Mesenchymal stem cell (in vitro differentiated cells and primary cell): ENCODE results near the gene ATP7B.

Experiments used
- DNase-seq: peaks from one replicate; pipeline ENCODE4 v3.0.0-alpha.2; 2013
- H2AFZ ChIP-seq: one replicate; pipeline ENCODE4 v1.6.1; 2013; ENCODE audit warnings: low read depth, mild to moderate bottlenecking, control low read depth, inconsistent platforms, low read length, moderate library complexity
- H2AK5ac ChIP-seq: 2 replicates; pipeline ENCODE4 v1.6.1; 2013; ENCODE audit warnings: low read length, moderate library complexity, mild to moderate bottlenecking, inconsistent platforms; ENCODE audit not compliant: severe bottlenecking
- H2BK120ac ChIP-seq: one replicate; pipeline ENCODE4 v1.6.1; 2013; ENCODE audit warnings: low read depth, mild to moderate bottlenecking, inconsistent platforms, low read length, moderate library complexity
- H2BK12ac ChIP-seq, 2 experiments: one replicate each; pipeline ENCODE4 v1.6.1; 2013; ENCODE audit warnings: inconsistent platforms in 2 of 2, low read length in 2 of 2, mild to moderate bottlenecking in 2 of 2, moderate library complexity in 2 of 2, control low read depth in 1 of 2
- H2BK15ac ChIP-seq: one replicate; pipeline ENCODE4 v1.6.1; 2013; ENCODE audit warnings: mild to moderate bottlenecking, low read depth, inconsistent platforms; ENCODE audit not compliant: poor library complexity, severe bottlenecking
- H2BK5ac ChIP-seq: 2 replicates; pipeline ENCODE4 v1.6.1; 2013; ENCODE audit warnings: low read depth, mild to moderate bottlenecking, low read length, control low read depth, inconsistent platforms; ENCODE audit not compliant: poor library complexity, severe bottlenecking
- H3K14ac ChIP-seq, 2 experiments: one replicate each; pipeline ENCODE4 v1.6.1; 2013; ENCODE audit warnings: inconsistent platforms in 2 of 2, low read length in 2 of 2, control low read depth in 1 of 2, mild to moderate bottlenecking in 1 of 2, moderate library complexity in 1 of 2
- H3K18ac ChIP-seq, 2 experiments: one replicate each; pipeline ENCODE4 v1.6.1; 2013; ENCODE audit warnings: inconsistent platforms in 2 of 2, low read length in 2 of 2, control low read depth in 1 of 2, low read depth in 1 of 2, mild to moderate bottlenecking in 1 of 2
- H3K23ac ChIP-seq, 2 experiments: one replicate each; pipeline ENCODE4 v1.6.1; 2013; ENCODE audit warnings: inconsistent platforms in 2 of 2, low read length in 2 of 2, mild to moderate bottlenecking in 2 of 2, moderate library complexity in 2 of 2, control low read depth in 1 of 2
- H3K27ac ChIP-seq: 2 replicates; pipeline ENCODE4 v1.5.1; 2013; ENCODE audit warnings: mild to moderate bottlenecking, moderate library complexity, low read length, control low read depth, inconsistent platforms; ENCODE audit not compliant: poor library complexity, severe bottlenecking
- H3K27me3 ChIP-seq, 2 experiments: 2 replicates each; pipeline versions ENCODE4 v1.6.1 to v1.7.0; 2013; ENCODE audit warnings: low read length in 2 of 2, mild to moderate bottlenecking in 2 of 2, moderate library complexity in 2 of 2, control low read depth in 1 of 2, inconsistent platforms in 1 of 2; ENCODE audit not compliant: control insufficient read depth in 1 of 2, insufficient read depth in 1 of 2
- H3K36me3 ChIP-seq, 2 experiments: 2 replicates each; pipeline versions ENCODE4 v1.6.1 to v1.7.0; 2013; ENCODE audit warnings: low read length in 2 of 2, control low read depth in 1 of 2, inconsistent platforms in 1 of 2, low read depth in 1 of 2, mild to moderate bottlenecking in 1 of 2; ENCODE audit not compliant: insufficient read depth in 2 of 2, control insufficient read depth in 1 of 2
- H3K4ac ChIP-seq, 2 experiments: one replicate each; pipeline ENCODE4 v1.6.1; 2013; ENCODE audit warnings: inconsistent platforms in 2 of 2, low read length in 2 of 2, mild to moderate bottlenecking in 2 of 2, moderate library complexity in 2 of 2, control low read depth in 1 of 2, low read depth in 1 of 2
- H3K4me1 ChIP-seq: 2 replicates; pipeline ENCODE4 v1.6.1; 2013; ENCODE audit warnings: low read depth, low read length, control low read depth; ENCODE audit not compliant: control insufficient read depth, insufficient read depth
- H3K4me2 ChIP-seq: 2 replicates; pipeline ENCODE4 v1.6.1; 2013; ENCODE audit warnings: low read length, mild to moderate bottlenecking, inconsistent platforms; ENCODE audit not compliant: poor library complexity, severe bottlenecking
- H3K4me3 ChIP-seq, 2 experiments: 2 replicates each; pipeline versions ENCODE4 v1.5.1 to v1.7.0; 2013; ENCODE audit warnings: low read length in 2 of 2, mild to moderate bottlenecking in 2 of 2, control low read depth in 1 of 2, low read depth in 1 of 2; ENCODE audit not compliant: insufficient read depth in 1 of 2
- H3K79me1 ChIP-seq: replicated peaks from 2 replicates; pipeline ENCODE4 v1.6.1; 2013; ENCODE audit warnings: mild to moderate bottlenecking, control low read depth, low read length, inconsistent platforms; ENCODE audit not compliant: poor library complexity, severe bottlenecking
- H3K9ac ChIP-seq: 2 replicates; pipeline ENCODE4 v1.7.0; 2013; ENCODE audit warnings: mild to moderate bottlenecking, low read length, moderate library complexity
- H3K9me3 ChIP-seq: 2 replicates; pipeline ENCODE4 v1.7.0; 2013; ENCODE audit warnings: mild to moderate bottlenecking, low read length; ENCODE audit not compliant: control insufficient read depth
- H4K8ac ChIP-seq: one replicate; pipeline ENCODE4 v1.6.1; 2013; ENCODE audit warnings: inconsistent platforms, mild to moderate bottlenecking, low read length, moderate library complexity
- H4K91ac ChIP-seq: one replicate; pipeline ENCODE4 v1.6.1; 2013; ENCODE audit warnings: mild to moderate bottlenecking, low read length, inconsistent platforms
- WGBS: methylation state at CpG from one replicate; pipeline ENCODE4 v1.1.7; 2013; ENCODE audit warnings: mixed read lengths; 5-methylcytosine and 5-hydroxymethylcytosine counted together

The ATP7B gene

DNA sequence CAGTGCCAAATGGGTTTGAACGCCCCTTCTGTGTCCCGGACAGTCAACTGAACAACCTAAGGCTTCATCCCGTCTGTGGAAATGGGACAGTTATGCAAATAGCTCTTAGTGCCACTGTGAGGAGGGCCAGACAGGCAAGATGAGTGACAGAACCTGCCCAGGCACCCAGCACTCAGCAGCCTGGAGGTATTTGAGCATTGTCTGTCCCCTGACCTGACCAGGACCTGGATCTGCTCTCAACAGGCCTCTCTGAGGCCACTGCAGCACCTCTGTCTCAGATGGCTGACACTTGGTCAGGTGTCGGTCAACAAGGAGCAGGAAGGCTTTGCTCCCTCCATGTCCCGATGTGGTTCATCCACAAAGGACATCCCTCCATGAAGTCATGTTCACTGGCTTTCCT lies 81.6 kb downstream of the ATP7B start:
- H2BK15ac ChIP-seq, result no peak overlapping the region
- no peaks in the 10 kb centered on the region for H3K9me3 ChIP-seq
- H4K8ac ChIP-seq, result no peak overlapping the region
- no peak overlapping the region for H4K91ac ChIP-seq
- no peak overlapping the region for H2AFZ ChIP-seq
- WGBS, result 89% methylated on average over 4 of the region's 5 CpGs
- no peaks in the 10 kb centered on the region for H3K4me1 ChIP-seq
- no peak overlapping the region for H3K23ac ChIP-seq
- H3K18ac ChIP-seq, result no peak overlapping the region
- no peaks in the 10 kb centered on the region for H3K79me1 ChIP-seq
- H3K36me3 ChIP-seq, result peaks cover 0 to 5% of the 10 kb centered on the region in 2 experiments
- H2BK12ac ChIP-seq, result no peak overlapping the region
- H3K9ac ChIP-seq, result no peak overlapping the region
- no peak overlapping the region for H3K4me2 ChIP-seq
- peaks cover 5% of the 10 kb centered on the region in 2 experiments for H3K27me3 ChIP-seq
- no peak overlapping the region for H3K4ac ChIP-seq
- DNase-seq, result no peak
- no peak overlapping the region for H3K4me3 ChIP-seq
- H3K27ac ChIP-seq, result no peak overlapping the region
- H3K14ac ChIP-seq, result no peak overlapping the region
- no peak overlapping the region for H2BK5ac ChIP-seq
- H2BK120ac ChIP-seq, result no peak overlapping the region
- no peak overlapping the region for H2AK5ac ChIP-seq

- H3K14ac ChIP-seq, result no peak overlapping the region
- H4K91ac ChIP-seq, result no peak overlapping the region
- H3K9ac ChIP-seq, result no peak overlapping the region
- WGBS, result 83% methylated on average over 9 of the region's 9 CpGs
- H2BK120ac ChIP-seq, result no peak overlapping the region
- H3K27me3 ChIP-seq, result peaks cover 10 to 13% of the 10 kb centered on the region in 2 experiments
- H2BK5ac ChIP-seq, result no peak overlapping the region
- no peak overlapping the region for H3K18ac ChIP-seq
- no peak overlapping the region for H3K4me3 ChIP-seq
- H4K8ac ChIP-seq, result no peak overlapping the region
- H3K27ac ChIP-seq, result no peak overlapping the region
- no peak overlapping the region for H3K4me2 ChIP-seq
- H3K36me3 ChIP-seq, result no peaks in the 10 kb centered on the region
- no peak overlapping the region for H3K23ac ChIP-seq
- no peak overlapping the region for H3K4ac ChIP-seq
- H3K4me1 ChIP-seq, result no peaks in the 10 kb centered on the region
- H2BK15ac ChIP-seq, result no peak overlapping the region
- H3K79me1 ChIP-seq, result no peaks in the 10 kb centered on the region
- H3K9me3 ChIP-seq, result no peaks in the 10 kb centered on the region
- H2BK12ac ChIP-seq, result no peak overlapping the region
- H2AFZ ChIP-seq, result no peak overlapping the region
- no peak for DNase-seq
- H2AK5ac ChIP-seq, result no peak overlapping the region
Observed at GRCh38 chr13:51928231-51928630, 83.0 kb downstream of the ATP7B start.

GRCh38 chr13:51927129-51927528 lies 84.1 kb downstream of the ATP7B start:
- H4K8ac ChIP-seq, result no peak overlapping the region

DNA sequence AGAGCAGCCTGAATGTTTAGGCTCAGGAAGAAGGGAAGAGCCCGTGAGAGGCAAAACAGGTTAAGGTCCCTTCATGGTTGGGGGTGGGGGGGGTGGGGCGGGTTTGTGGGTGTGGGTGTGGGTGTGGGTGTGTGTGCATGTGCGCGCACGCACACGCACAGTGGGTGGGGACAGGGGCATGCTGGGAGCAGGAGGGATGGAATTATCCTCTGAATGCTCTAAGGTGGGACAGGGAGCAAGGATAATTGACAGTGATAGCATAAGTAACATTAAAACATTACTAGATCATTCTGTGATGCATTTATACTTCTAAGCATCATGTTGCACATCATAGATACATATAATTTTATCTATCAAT lies 84.7 kb downstream of the ATP7B start:
- Histone ChIP-seq H3K9me3 (no peaks in the 10 kb centered on the region), H4K8ac (no peak overlapping the region), H3K27me3 (peaks cover 10 to 13% of the 10 kb centered on the region in 2 experiments), H3K4ac (no peak overlapping the region), H2BK5ac (no peak overlapping the region), H3K27ac (no peak overlapping the region), H2BK120ac (no peak overlapping the region), H3K36me3 (no peaks in the 10 kb centered on the region), H3K23ac (no peak overlapping the region), H3K4me2 (no peak overlapping the region), H2AK5ac (no peak overlapping the region), H3K9ac (no peak overlapping the region), H3K4me1 (peaks cover 1% of the 10 kb centered on the region), H3K14ac (no peak overlapping the region), H2BK15ac (no peak overlapping the region), H2AFZ (no peak overlapping the region), H3K79me1 (no peaks in the 10 kb centered on the region), H4K91ac (no peak overlapping the region), H3K4me3 (no peak overlapping the region), H3K18ac (no peak overlapping the region), H2BK12ac (no peak overlapping the region)
- no peak for DNase-seq
- 97% methylated on average over 2 of the region's 6 CpGs for WGBS

More at GRCh38 chr13:51927129-51927528, 84.1 kb downstream of the ATP7B start:
- no peaks in the 10 kb centered on the region for H3K36me3 ChIP-seq
- DNase-seq, result no peak
- no peak overlapping the region for H2BK12ac ChIP-seq
- H3K27me3 ChIP-seq, result peaks cover 10 to 13% of the 10 kb centered on the region in 2 experiments
- WGBS, result 89% methylated on average over 6 of the region's 7 CpGs
- H3K23ac ChIP-seq, result no peak overlapping the region
- no peak overlapping the region for H3K4me2 ChIP-seq
- H3K27ac ChIP-seq, result no peak overlapping the region
- H2BK15ac ChIP-seq, result no peak overlapping the region
- no peak overlapping the region for H3K9ac ChIP-seq
- H2AFZ ChIP-seq, result no peak overlapping the region
- no peak overlapping the region for H2AK5ac ChIP-seq
- no peaks in the 10 kb centered on the region for H3K4me1 ChIP-seq
- no peak overlapping the region for H3K4me3 ChIP-seq
- H3K9me3 ChIP-seq, result no peaks in the 10 kb centered on the region
- no peak overlapping the region for H3K18ac ChIP-seq
- no peak overlapping the region for H3K4ac ChIP-seq
- no peak overlapping the region for H2BK120ac ChIP-seq
- no peaks in the 10 kb centered on the region for H3K79me1 ChIP-seq
- no peak overlapping the region for H2BK5ac ChIP-seq
- no peak overlapping the region for H4K91ac ChIP-seq
- no peak overlapping the region for H3K14ac ChIP-seq
